ENCODE data around the gene ATP5F1A. TPM values are rescaled to one million over a fixed set of nuclear protein-coding genes. Genes with fewer than 3 reads are reported as not detected.

Gene ATP5F1A

GRCh38 chr18:46031741-46032140 is 66.4 kb downstream of the ATP5F1A start:
- Histone ChIP-seq H3K4me1 (ENCODE audit: control insufficient read depth, low read depth, low read length) (no peaks in the 10 kb centered on the region), H2BK120ac (ENCODE audit: low read depth, low read length) (no peak overlapping the region), H3K23ac (ENCODE audit: low read length) (no peak overlapping the region), H3K27ac (ENCODE audit: low read depth, low read length) (no peak overlapping the region), H2BK5ac (ENCODE audit: low read length) (no peak overlapping the region), H3K56ac (ENCODE audit: low read length) (no peak overlapping the region), H3K9ac (ENCODE audit: low read length) (no peak overlapping the region), H3K36me3 (ENCODE audit: control insufficient read depth, insufficient read depth, low read length) (no peaks in the 10 kb centered on the region), H2BK15ac (replicated peaks; ENCODE audit: low read depth) (no peak overlapping the region), H4K5ac (ENCODE audit: low read length) (no peak overlapping the region), H3K27me3 (ENCODE audit: insufficient read depth, low read length, poor library complexity) (peaks cover 12% of the 10 kb centered on the region), H4K8ac (ENCODE audit: low read depth, low read length) (no peak overlapping the region), H3K79me1 (ENCODE audit: low read length) (no peaks in the 10 kb centered on the region), H3K4ac (ENCODE audit: low read depth, low read length) (no peak overlapping the region), H3K79me2 (ENCODE audit: control insufficient read depth, insufficient read depth, low read length) (no peaks in the 10 kb centered on the region), H2AK5ac (ENCODE audit: low read length) (no peak overlapping the region), H3K4me3 (ENCODE audit: low read length) (no peak overlapping the region), H3K18ac (ENCODE audit: low read length) (no peak overlapping the region), H3K4me2 (ENCODE audit: low read length) (no peak overlapping the region)
- WGBS (ENCODE audit: extremely low coverage, insufficient coverage, low lambda C conversion rate) = no CpG with 5 or more reads among the region's 4 CpGs
- DNase-seq = no peak

Small RNA genes lying within 50 kb of the gene (small RNA-seq; reads per million reads assigned to genes)
- gene RNU6-1278P (ENCODE audit: insufficient read depth) = not detected
- not detected for gene RNY4P37 (ENCODE audit: insufficient read depth)

Measured in mesendoderm (in vitro differentiated cells).